ENCODE measurements around the gene BHLHE23. TPM values are rescaled to one million over a fixed set of nuclear protein-coding genes. Genes with fewer than 3 reads are reported as not detected.
A peak's percentile ranks its signal among the peaks of the same experiment; 100 is the strongest.

The BHLHE23 gene
- 0.21 TPM for polyA plus RNA-seq (2013)

DNA sequence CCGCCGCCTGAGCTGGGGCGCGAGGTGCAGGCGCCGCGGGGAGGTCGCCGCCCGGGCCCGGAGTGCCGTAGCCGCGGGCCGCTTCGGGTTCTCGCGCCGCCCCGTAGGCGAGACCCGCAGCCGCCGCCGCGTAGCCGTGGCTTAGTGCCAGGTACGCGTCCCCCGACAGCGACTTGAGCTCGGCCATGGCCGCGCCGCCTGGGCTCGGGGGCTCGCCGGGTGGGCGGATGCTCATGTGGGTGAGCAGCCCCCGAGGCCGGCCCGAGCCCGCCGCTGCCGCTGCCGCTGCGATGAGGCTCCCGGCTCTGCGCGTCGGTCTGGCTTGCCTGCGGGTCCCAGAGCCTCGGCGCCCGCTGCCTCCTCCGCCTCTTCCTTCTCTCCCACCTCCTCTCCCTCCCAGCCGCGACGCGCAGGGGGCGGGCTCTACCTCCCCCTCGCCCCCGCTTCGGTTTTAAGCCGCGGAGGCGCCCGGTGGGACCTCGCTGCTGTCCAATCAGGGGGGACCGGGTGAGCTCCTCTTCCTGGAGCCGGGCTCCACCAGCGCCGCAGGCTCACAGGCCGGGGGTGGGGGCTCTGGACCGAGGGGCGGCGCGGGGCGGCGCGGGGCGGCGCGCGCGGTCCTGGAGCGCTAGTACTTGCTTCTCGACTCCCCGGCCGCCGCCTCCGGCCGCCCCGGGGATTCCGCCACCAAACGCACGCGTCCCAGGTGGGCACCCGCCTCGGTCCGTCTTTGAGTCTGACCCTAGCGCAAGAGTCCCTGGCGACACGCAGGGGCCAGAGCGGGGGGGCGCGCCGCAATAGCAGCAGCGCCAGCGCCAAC lies at the start of gene BHLHE23:
TSS of gene BHLHE23 (minus strand) at position 425 of the 820 bp plus-strand sequence. CDS start at position 235, 190 bp downstream.
- WGBS (ENCODE audit: insufficient coverage) = under 1% methylated on average over 74 of the region's 110 CpGs
- Histone ChIP-seq H3K27ac (ENCODE audit: insufficient read depth in 1 of 2, low read depth in 1 of 2, low read length in 2 of 2, poor library complexity in 1 of 2, severe bottlenecking in 2 of 2) (no peak within 1 kb of the TSS), H3K4me1 (ENCODE audit: control extremely low read depth in 1 of 4, control insufficient read depth in 4 of 4, insufficient read depth in 4 of 4, low read length in 3 of 4) (peaks cover 0 to 62% (median 43%) of the 10 kb centered on the region in 4 experiments), H3K9me3 (ENCODE audit: control extremely low read depth in 1 of 5, control insufficient read depth in 4 of 5, insufficient read depth in 2 of 5, low read depth in 1 of 5, low read length in 4 of 5) (no peaks in the 10 kb centered on the region), H3K27me3 (replicated peaks in 2 of 5; ENCODE audit: control insufficient read depth in 4 of 5, insufficient read depth in 5 of 5, low read length in 4 of 5) (peaks cover 6 to 95% (median 45%) of the 10 kb centered on the region in 5 experiments), H3K4me3 (ENCODE audit: control insufficient read depth in 1 of 7, extremely low read depth in 1 of 7, insufficient read depth in 4 of 7, low read depth in 2 of 7, low read length in 6 of 7) (peak within 1 kb of the TSS in 5 of 7 experiments; percentile 28 to 54 (median 50)), H3K36me3 (ENCODE audit: control insufficient read depth in 4 of 4, insufficient read depth in 4 of 4, low read length in 3 of 4) (no peaks in the 10 kb centered on the region)
- CTCF ChIA-PET = interaction anchor here (0.7 to 1.3 kb wide), 3 partner anchors 57 to 105 kb away, joined by 3 read pairs; no protein-coding TSS in a partner anchor
- POLR2A ChIA-PET = interaction anchor here (0.9 to 5.1 kb wide), 3 partner anchors 27 to 34 kb away, joined by 3 to 24 read pairs (median 10); no protein-coding TSS in a partner anchor
- DNase-seq = peak; percentile 42 to 68 (median 64)

DNA sequence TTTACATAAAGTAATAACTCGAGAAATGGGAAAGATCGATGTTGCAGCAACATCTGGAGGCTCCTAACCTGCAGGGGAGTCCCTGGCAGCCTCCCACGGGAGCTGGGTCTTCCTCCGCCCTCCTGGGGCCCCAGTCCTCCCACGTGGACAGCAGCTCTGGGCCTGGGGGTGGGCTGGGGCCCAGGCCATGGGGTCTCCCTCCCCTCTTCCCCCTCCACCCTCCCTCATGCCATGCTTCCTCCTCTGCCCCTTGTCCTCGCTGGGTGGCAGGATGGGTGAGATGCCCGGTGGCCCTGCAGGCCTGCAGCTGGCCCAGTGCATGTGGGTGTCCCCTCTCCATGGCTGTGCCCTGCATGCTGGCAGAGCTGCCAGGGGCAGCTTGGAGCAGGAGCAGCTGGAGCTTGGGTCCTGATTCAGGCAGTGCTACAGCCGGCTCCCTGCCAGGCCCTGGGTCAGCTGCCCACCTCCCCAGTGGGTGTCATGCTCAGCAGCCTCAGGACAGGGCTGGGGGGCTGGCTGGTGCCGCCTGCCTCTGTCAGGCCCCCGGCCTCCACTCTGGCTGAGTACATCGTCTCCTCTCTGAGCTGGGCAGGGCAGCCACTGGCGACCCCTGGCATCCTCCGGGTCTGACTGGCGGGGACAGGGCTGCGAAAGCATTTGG lies 48.9 kb upstream of the BHLHE23 start:
- Histone ChIP-seq H3K4me1 (ENCODE audit: control extremely low read depth in 1 of 4, control insufficient read depth in 4 of 4, insufficient read depth in 4 of 4, low read length in 3 of 4) (no peaks in the 10 kb centered on the region), H3K4me3 (ENCODE audit: control insufficient read depth in 1 of 7, extremely low read depth in 1 of 7, insufficient read depth in 4 of 7, low read depth in 2 of 7, low read length in 6 of 7) (no peak overlapping the region), H3K36me3 (ENCODE audit: control insufficient read depth in 4 of 4, insufficient read depth in 4 of 4, low read length in 3 of 4) (no peaks in the 10 kb centered on the region), H3K27me3 (replicated peaks in 2 of 5; ENCODE audit: control insufficient read depth in 4 of 5, insufficient read depth in 5 of 5, low read length in 4 of 5) (peaks cover 2 to 61% (median 12%) of the 10 kb centered on the region in 5 experiments), H3K27ac (ENCODE audit: insufficient read depth in 1 of 2, low read depth in 1 of 2, low read length in 2 of 2, poor library complexity in 1 of 2, severe bottlenecking in 2 of 2) (no peak overlapping the region), H3K9me3 (ENCODE audit: control extremely low read depth in 1 of 5, control insufficient read depth in 4 of 5, insufficient read depth in 2 of 5, low read depth in 1 of 5, low read length in 4 of 5) (peaks cover 0 to under 1% (median 0%) of the 10 kb centered on the region in 5 experiments)
- peak in 1 of 3 donors; percentile 2 for DNase-seq
- WGBS (ENCODE audit: insufficient coverage) = 75% methylated on average over 10 of the region's 15 CpGs
- POLR2A ChIA-PET = no interaction called here
- CTCF ChIA-PET = interaction anchor here (0.8 to 1.5 kb wide), 2 partner anchors 9 kb away, joined by 3 to 4 read pairs; no protein-coding TSS in a partner anchor

DNA sequence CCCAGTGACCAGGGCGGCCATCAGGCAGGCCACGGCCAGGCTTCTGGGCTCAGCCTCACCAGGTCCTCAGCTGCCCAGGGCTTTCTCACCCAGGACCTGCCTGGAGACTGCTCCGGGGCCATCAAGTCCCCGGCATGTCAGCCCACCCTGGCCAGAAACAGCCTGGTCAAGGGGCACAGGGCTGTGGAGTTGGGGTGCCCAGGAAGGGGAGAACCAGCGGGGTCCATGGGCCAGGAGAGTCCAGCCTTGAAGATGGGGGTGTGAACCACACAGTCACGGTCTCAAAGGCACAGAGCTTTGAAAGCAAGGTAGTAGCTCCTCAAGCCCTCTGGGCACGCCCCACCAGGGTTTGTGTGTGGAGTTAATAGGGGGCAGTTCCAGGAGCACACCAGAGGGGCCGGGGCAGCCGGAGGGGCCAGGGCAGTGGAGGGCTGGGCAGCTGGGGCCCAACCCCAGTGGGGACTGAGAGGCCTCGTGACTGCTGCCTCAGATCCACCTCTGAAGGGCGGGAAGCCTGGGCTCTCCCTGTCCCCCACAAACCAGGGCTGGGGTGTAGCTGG lies 48.0 kb upstream of the BHLHE23 start:
- WGBS (ENCODE audit: insufficient coverage) = 97% methylated on average over 7 of the region's 11 CpGs
- no peak for DNase-seq
- CTCF ChIA-PET = interaction anchor here (0.6 to 1.5 kb wide), 2 partner anchors 10 to 38 kb away, joined by 3 to 4 read pairs; no protein-coding TSS in a partner anchor

DNA sequence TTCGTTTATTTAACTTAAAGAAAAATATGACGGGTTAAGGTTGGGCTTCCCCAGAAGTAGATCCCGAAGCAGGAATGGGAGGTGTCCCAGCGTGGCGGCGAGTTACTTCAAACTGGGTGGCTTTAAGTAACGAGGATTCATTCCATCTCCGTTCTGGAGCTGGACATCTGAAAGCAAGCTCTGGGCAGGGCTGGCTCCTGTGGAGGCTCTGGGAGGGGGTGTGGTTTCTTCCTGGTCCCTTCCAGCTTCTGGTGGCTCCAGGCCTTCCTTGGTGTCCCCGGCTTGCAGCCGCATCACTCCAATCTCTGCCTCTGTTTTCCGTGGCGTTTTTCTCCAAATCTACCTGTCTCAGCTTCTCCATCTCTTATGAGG lies 47.3 kb upstream of the BHLHE23 start:
- H3K27ac ChIP-seq (ENCODE audit: insufficient read depth in 1 of 2, low read depth in 1 of 2, low read length in 2 of 2, poor library complexity in 1 of 2, severe bottlenecking in 2 of 2) = no peak overlapping the region
- DNase-seq = no peak
- ChIA-PET POLR2A (no interaction called here), CTCF (no interaction called here)
- no peaks in the 10 kb centered on the region for H3K4me1 ChIP-seq (ENCODE audit: control extremely low read depth in 1 of 4, control insufficient read depth in 4 of 4, insufficient read depth in 4 of 4, low read length in 3 of 4)
- peaks cover 2 to 62% (median 14%) of the 10 kb centered on the region in 5 experiments for H3K27me3 ChIP-seq (replicated peaks in 2 of 5; ENCODE audit: control insufficient read depth in 4 of 5, insufficient read depth in 5 of 5, low read length in 4 of 5)
- 97% methylated on average over 10 of the region's 12 CpGs for WGBS (ENCODE audit: insufficient coverage)
- H3K4me3 ChIP-seq (ENCODE audit: control insufficient read depth in 1 of 7, extremely low read depth in 1 of 7, insufficient read depth in 4 of 7, low read depth in 2 of 7, low read length in 6 of 7) = no peak overlapping the region
- no peaks in the 10 kb centered on the region for H3K36me3 ChIP-seq (ENCODE audit: control insufficient read depth in 4 of 4, insufficient read depth in 4 of 4, low read length in 3 of 4)
- peaks cover 0 to 4% (median 0%) of the 10 kb centered on the region in 5 experiments for H3K9me3 ChIP-seq (ENCODE audit: control extremely low read depth in 1 of 5, control insufficient read depth in 4 of 5, insufficient read depth in 2 of 5, low read depth in 1 of 5, low read length in 4 of 5)

More for the DNA sequence above, 48.0 kb upstream of the BHLHE23 start:
- Histone ChIP-seq H3K27ac (ENCODE audit: insufficient read depth in 1 of 2, low read depth in 1 of 2, low read length in 2 of 2, poor library complexity in 1 of 2, severe bottlenecking in 2 of 2) (no peak overlapping the region), H3K4me1 (ENCODE audit: control extremely low read depth in 1 of 4, control insufficient read depth in 4 of 4, insufficient read depth in 4 of 4, low read length in 3 of 4) (no peaks in the 10 kb centered on the region), H3K27me3 (replicated peaks in 2 of 5; ENCODE audit: control insufficient read depth in 4 of 5, insufficient read depth in 5 of 5, low read length in 4 of 5) (peaks cover 2 to 65% (median 14%) of the 10 kb centered on the region in 5 experiments), H3K36me3 (ENCODE audit: control insufficient read depth in 4 of 4, insufficient read depth in 4 of 4, low read length in 3 of 4) (no peaks in the 10 kb centered on the region), H3K9me3 (ENCODE audit: control extremely low read depth in 1 of 5, control insufficient read depth in 4 of 5, insufficient read depth in 2 of 5, low read depth in 1 of 5, low read length in 4 of 5) (peaks cover 0 to 4% (median 0%) of the 10 kb centered on the region in 5 experiments), H3K4me3 (ENCODE audit: control insufficient read depth in 1 of 7, extremely low read depth in 1 of 7, insufficient read depth in 4 of 7, low read depth in 2 of 7, low read length in 6 of 7) (no peak overlapping the region)
- POLR2A ChIA-PET = no interaction called here

DNA sequence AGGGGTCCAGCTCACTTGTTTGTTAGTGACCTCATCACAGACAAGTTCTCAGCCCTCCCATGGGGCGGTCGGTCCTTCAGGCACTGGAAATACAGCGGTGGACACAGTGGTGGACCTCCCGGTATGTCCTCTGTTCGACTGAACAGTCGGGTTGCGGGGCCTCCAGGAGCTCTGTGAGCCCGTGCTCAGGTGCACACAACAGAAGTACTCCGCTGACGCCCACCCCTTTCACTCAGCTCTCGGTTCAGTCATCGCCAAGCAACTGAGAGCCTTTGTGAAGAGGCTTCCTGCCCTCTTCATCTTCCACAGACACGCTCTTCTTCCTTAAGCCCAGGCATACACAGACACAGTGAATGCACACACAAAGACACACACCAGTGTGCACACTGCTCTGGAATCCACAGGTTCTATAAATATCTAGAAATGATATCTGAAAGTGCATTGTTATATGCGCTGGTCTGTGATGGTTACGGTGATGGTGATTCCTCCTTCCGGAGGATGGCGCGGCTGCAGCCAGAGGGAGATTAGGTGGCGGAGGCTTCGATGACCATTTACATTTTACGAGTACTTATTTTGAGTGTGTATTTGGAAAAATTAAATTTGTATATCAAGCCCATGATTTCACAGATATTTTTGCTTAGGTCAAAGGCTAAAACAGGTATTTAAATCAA lies 46.8 kb upstream of the BHLHE23 start:
- no peak overlapping the region for H3K4me3 ChIP-seq (ENCODE audit: control insufficient read depth in 1 of 7, extremely low read depth in 1 of 7, insufficient read depth in 4 of 7, low read depth in 2 of 7, low read length in 6 of 7)
- POLR2A ChIA-PET = no interaction called here
- peaks cover 0 to 6% (median 0%) of the 10 kb centered on the region in 5 experiments for H3K9me3 ChIP-seq (ENCODE audit: control extremely low read depth in 1 of 5, control insufficient read depth in 4 of 5, insufficient read depth in 2 of 5, low read depth in 1 of 5, low read length in 4 of 5)
- WGBS (ENCODE audit: insufficient coverage) = 86% methylated on average over 12 of the region's 21 CpGs
- H3K4me1 ChIP-seq (ENCODE audit: control extremely low read depth in 1 of 4, control insufficient read depth in 4 of 4, insufficient read depth in 4 of 4, low read length in 3 of 4) = no peaks in the 10 kb centered on the region
- H3K27me3 ChIP-seq (replicated peaks in 2 of 5; ENCODE audit: control insufficient read depth in 4 of 5, insufficient read depth in 5 of 5, low read length in 4 of 5) = peaks cover 2 to 57% (median 14%) of the 10 kb centered on the region in 5 experiments
- no peak for DNase-seq
- no peaks in the 10 kb centered on the region for H3K36me3 ChIP-seq (ENCODE audit: control insufficient read depth in 4 of 4, insufficient read depth in 4 of 4, low read length in 3 of 4)
- CTCF ChIA-PET = no interaction called here
- no peak overlapping the region for H3K27ac ChIP-seq (ENCODE audit: insufficient read depth in 1 of 2, low read depth in 1 of 2, low read length in 2 of 2, poor library complexity in 1 of 2, severe bottlenecking in 2 of 2)

DNA sequence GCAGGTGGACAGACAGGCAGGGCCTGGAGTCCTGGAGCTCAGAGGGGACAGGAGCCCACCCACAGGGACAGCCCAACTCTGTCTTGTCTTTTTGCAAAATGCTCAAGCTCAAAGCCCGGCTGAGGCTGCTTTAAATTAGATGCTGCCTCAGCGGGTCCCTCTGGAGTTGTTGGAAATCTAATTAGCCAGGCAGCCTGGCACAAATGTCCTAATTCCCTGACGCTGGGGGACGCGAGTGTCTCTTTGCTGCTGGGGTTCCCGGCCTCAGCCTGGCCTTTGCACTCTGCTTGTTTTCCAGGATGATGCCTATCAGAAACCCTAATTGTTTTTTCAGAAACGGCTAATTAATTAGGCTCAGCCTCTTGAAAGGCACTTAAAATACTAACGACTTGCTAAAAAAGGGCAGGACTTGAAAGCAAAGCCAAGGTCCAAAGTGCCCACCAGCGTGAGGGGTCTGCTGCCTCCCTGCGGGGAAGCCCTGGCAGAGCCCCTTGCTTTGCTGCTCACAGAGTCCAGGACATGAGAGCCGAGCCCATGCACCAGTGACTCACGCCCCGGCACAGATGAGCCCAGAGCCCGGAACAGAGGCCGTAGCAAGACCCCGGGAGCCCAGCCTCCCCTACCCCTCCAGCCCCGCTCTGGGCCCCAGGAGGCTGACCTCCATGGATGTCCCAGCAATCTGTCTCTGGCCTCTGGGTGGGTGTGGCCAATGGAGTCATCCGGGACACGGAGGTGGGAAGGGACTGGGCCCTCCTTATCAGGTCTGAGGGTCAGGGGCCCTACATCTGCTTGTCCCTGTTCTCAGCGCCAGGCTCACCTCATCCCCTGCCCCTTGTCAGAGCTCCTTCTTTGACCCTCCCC lies 46.0 kb upstream of the BHLHE23 start:
- CTCF ChIA-PET = interaction anchor here (1.6 kb wide), 1 partner anchor 17 kb away, joined by 4 read pairs; no protein-coding TSS in a partner anchor
- 49% methylated on average over 16 of the region's 20 CpGs for WGBS (ENCODE audit: insufficient coverage)
- Histone ChIP-seq H3K9me3 (ENCODE audit: control extremely low read depth in 1 of 5, control insufficient read depth in 4 of 5, insufficient read depth in 2 of 5, low read depth in 1 of 5, low read length in 4 of 5) (peaks cover 0 to 8% (median 0%) of the 10 kb centered on the region in 5 experiments), H3K27me3 (replicated peaks in 2 of 5; ENCODE audit: control insufficient read depth in 4 of 5, insufficient read depth in 5 of 5, low read length in 4 of 5) (peaks cover under 1 to 49% (median 15%) of the 10 kb centered on the region in 5 experiments), H3K4me1 (ENCODE audit: control extremely low read depth in 1 of 4, control insufficient read depth in 4 of 4, insufficient read depth in 4 of 4, low read length in 3 of 4) (no peaks in the 10 kb centered on the region), H3K36me3 (ENCODE audit: control insufficient read depth in 4 of 4, insufficient read depth in 4 of 4, low read length in 3 of 4) (no peaks in the 10 kb centered on the region), H3K4me3 (ENCODE audit: control insufficient read depth in 1 of 7, extremely low read depth in 1 of 7, insufficient read depth in 4 of 7, low read depth in 2 of 7, low read length in 6 of 7) (no peak overlapping the region), H3K27ac (ENCODE audit: insufficient read depth in 1 of 2, low read depth in 1 of 2, low read length in 2 of 2, poor library complexity in 1 of 2, severe bottlenecking in 2 of 2) (no peak overlapping the region)
- no peak for DNase-seq
- POLR2A ChIA-PET = interaction anchor here (0.7 to 0.8 kb wide), 2 partner anchors 111 to 214 kb away, joined by 3 read pairs; no protein-coding TSS in a partner anchor
